PFSK-1 (cell line): ENCODE data around the gene STRN3.

Source experiments
- FOXP2 ChIP-seq: optimal IDR thresholded peaks from 2 replicates; pipeline ENCODE3; 2011; ENCODE audit warnings: borderline replicate concordance, control low read depth, inconsistent platforms; ENCODE audit not compliant: insufficient read depth; ENCODE audit errors: extremely low read length, extremely low read depth
- POLR2AphosphoS5 ChIP-seq: IDR thresholded peaks from 2 replicates; pipeline ENCODE4 v1.6.1; 2012; ENCODE audit warnings: low read depth, mild to moderate bottlenecking, control low read depth, low read length, moderate library complexity
- REST ChIP-seq, 2 experiments: IDR thresholded peaks; 2 replicates each; pipeline versions ENCODE4 v1.6.1 to v1.8.0; 2011 to 2012; ENCODE audit warnings: low read depth in 2 of 2, low read length in 2 of 2, control low read depth in 1 of 2, inconsistent platforms in 1 of 2, mild to moderate bottlenecking in 1 of 2, moderate library complexity in 1 of 2; ENCODE audit not compliant: insufficient read depth in 1 of 2
- TAF1 ChIP-seq: IDR thresholded peaks from 2 replicates; pipeline ENCODE4 v1.6.1; 2012; ENCODE audit warnings: low read length, control low read depth, borderline replicate concordance; ENCODE audit not compliant: insufficient read depth

GRCh38 chr14:30873308-30874119 is 152.7 kb downstream of the STRN3 start:
- TF ChIP-seq TAF1 (no peak), POLR2AphosphoS5 (no peak), REST (IDR thresholded peaks at IDR 0.05; ENCODE audit: insufficient read depth in 1 of 2, low read depth in 2 of 2, low read length in 2 of 2) (no peak), FOXP2 (no peak)
